Astrocyte (in vitro differentiated cells and primary cell): ENCODE data around the gene TRIO. TPM values are rescaled to one million over a fixed set of nuclear protein-coding genes. Genes with fewer than 3 reads are reported as not detected.

ENCODE experiments used
- DNase-seq: peaks from one replicate; pipeline ENCODE4 v3.0.0-alpha.2; 2010; ENCODE audit warnings: low read depth
- FAIRE-seq: peaks from 2 replicates; lab custom pipeline; 2011; peaks lifted over from hg19 to GRCh38; lab: Jason Lieb, UNC
- H2AFZ ChIP-seq: 2 replicates; pipeline ENCODE4 v1.6.0; 2012; ENCODE audit warnings: low read depth, low read length, inconsistent platforms
- H3K27ac ChIP-seq: 2 replicates; pipeline ENCODE4 v1.5.1; 2011; ENCODE audit warnings: low read depth, low read length, inconsistent platforms
- H3K27me3 ChIP-seq: 2 replicates; pipeline ENCODE4 v1.6.0; 2011; ENCODE audit warnings: low read length, inconsistent platforms; ENCODE audit not compliant: insufficient read depth
- H3K36me3 ChIP-seq: 2 replicates; pipeline ENCODE4 v1.5.1; 2011; ENCODE audit warnings: low read length, inconsistent platforms; ENCODE audit not compliant: insufficient read depth
- H3K4me1 ChIP-seq: 2 replicates; pipeline ENCODE4 v1.5.1; 2011; ENCODE audit warnings: low read length, inconsistent platforms; ENCODE audit not compliant: insufficient read depth
- H3K4me2 ChIP-seq: 2 replicates; pipeline ENCODE4 v1.6.0; 2012; ENCODE audit warnings: low read length, inconsistent platforms
- H3K4me3 ChIP-seq: 2 replicates; pipeline ENCODE4 v1.5.1; 2011; ENCODE audit warnings: low read depth, mild to moderate bottlenecking, low read length, inconsistent platforms; ENCODE audit not compliant: insufficient read depth
- H3K79me2 ChIP-seq: 2 replicates; pipeline ENCODE4 v1.6.0; 2012; ENCODE audit warnings: mild to moderate bottlenecking, low read length, inconsistent platforms; ENCODE audit not compliant: insufficient read depth
- H3K9ac ChIP-seq: 2 replicates; pipeline ENCODE4 v1.6.0; 2012; ENCODE audit warnings: mild to moderate bottlenecking, low read length, inconsistent platforms
- H3K9me3 ChIP-seq: 2 replicates; pipeline ENCODE4 v1.5.1; 2012; ENCODE audit warnings: low read depth, mild to moderate bottlenecking, low read length, inconsistent platforms; ENCODE audit not compliant: insufficient read depth
- H4K20me1 ChIP-seq: 2 replicates; pipeline ENCODE4 v1.6.0; 2012; ENCODE audit warnings: low read length, inconsistent platforms; ENCODE audit not compliant: insufficient read depth
- H3K27ac Mint-ChIP-seq: one replicate; pipeline ENCODE4 v1.8.0; 2021; ENCODE audit warnings: mild to moderate bottlenecking, mixed read lengths; ENCODE audit not compliant: unreplicated experiment
- H3K27me3 Mint-ChIP-seq: one replicate; pipeline ENCODE4 v1.8.0; 2021; ENCODE audit warnings: low read depth, mixed read lengths; ENCODE audit not compliant: unreplicated experiment
- H3K36me3 Mint-ChIP-seq: one replicate; pipeline ENCODE4 v1.8.0; 2021; ENCODE audit warnings: low read depth, mixed read lengths; ENCODE audit not compliant: unreplicated experiment
- H3K4me1 Mint-ChIP-seq: one replicate; pipeline ENCODE4 v1.8.0; 2021; ENCODE audit warnings: low read depth, mixed read lengths; ENCODE audit not compliant: unreplicated experiment
- H3K4me3 Mint-ChIP-seq: one replicate; pipeline ENCODE4 v1.8.0; 2021; ENCODE audit warnings: mild to moderate bottlenecking, moderate library complexity, mixed read lengths; ENCODE audit not compliant: unreplicated experiment
- H3K9me3 Mint-ChIP-seq: one replicate; pipeline ENCODE4 v1.8.0; 2021; ENCODE audit warnings: mild to moderate bottlenecking, mixed read lengths; ENCODE audit not compliant: unreplicated experiment
- EZH2 ChIP-seq: IDR thresholded peaks from 2 replicates; pipeline ENCODE4 v1.6.1; 2012; ENCODE audit warnings: mild to moderate bottlenecking, low read length, inconsistent platforms; ENCODE audit not compliant: insufficient read depth
- total RNA-seq: library from RNA; stranded (reverse); gene quantifications from 2 replicates; pipeline ENCODE4 v1.2.1, GENCODE V29; 2021
- TF ChIP-seq, protein P1 (sequence below): IDR thresholded peaks from 2 replicates; pipeline ENCODE4 v1.5.1; 2011; ENCODE audit warnings: low read depth, mild to moderate bottlenecking, inconsistent platforms, low read length, moderate library complexity; ENCODE audit not compliant: insufficient read depth

The TRIO gene
- total RNA-seq, 1 donor from 2014 or later, result 347 TPM

DNA sequence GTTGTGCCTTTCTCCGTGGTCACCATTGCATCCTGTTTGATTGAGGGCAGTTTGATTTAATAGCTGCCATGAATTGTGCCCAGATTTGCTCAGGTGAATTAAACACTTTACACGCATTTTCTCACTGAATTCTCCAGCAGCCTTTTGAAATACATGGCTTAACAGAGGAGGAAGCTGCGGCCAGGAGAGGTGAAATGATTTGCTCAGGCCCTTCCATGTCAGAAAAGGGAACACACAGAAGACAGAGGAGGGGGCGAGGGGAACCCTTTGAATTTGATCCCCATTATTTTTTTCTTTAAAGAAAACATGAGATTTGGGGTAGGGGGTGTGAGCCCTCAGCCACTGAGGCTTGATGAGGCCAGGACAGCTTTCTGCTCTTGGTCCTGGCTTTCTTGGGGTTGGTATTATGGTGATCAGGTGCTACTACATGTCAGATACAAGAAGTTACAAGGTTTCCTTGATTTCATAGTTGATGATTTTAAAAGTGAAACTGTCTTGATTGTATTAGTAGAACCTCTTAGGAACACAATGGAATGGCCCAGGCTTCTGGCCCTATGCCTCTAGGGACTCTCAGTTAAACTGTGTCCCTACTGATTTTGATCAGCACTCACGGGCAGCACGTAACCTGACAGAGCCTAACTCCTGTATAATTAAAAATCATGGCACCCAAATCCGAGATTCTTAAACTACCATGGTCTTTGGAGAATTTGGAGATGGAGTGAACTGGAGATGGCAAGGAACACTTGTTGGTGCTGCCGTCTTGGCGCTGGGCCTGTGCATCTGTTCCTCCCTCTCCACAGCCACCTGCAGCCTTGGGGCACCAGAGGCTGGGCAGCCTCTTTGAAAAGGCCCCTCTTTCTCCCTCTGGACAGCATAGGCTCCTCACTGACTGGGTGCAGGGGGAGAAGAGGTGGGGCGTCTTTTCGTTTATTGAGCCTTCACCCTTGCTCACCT is 107.9 kb downstream of the TRIO start:
- H3K9me3 Mint-ChIP-seq, result no peaks in the 10 kb centered on the region

DNA sequence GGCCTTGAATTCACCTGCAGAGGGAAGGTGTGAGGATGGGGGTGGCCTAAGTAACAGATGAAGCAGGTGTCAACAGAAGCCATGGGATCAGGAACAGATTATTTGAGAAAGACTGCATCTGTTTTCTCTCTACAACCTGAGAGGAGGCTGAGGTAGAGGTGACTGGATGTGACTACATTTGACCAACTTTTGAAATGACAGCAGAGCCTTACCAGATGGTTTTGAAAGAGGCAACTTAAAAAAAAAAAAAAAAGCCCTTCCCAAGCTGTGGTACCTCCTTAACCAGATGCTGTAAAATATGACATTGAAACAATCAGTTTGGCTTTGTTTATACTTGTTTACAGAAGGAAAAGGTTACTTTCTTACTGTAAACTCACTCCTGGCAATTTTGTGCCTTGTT is 108.6 kb downstream of the TRIO start:
- H3K27ac Mint-ChIP-seq, result peak overlapping the region; percentile 14
- Histone ChIP-seq H3K27ac (no peak overlapping the region), H3K4me1 (peaks cover 33% of the 10 kb centered on the region), H3K9me3 (no peaks in the 10 kb centered on the region), H3K4me2 (no peak overlapping the region), H3K9ac (no peak overlapping the region), H3K79me2 (peaks cover 100% of the 10 kb centered on the region), H3K27me3 (no peaks in the 10 kb centered on the region), H4K20me1 (peaks cover 90% of the 10 kb centered on the region), H3K36me3 (peaks cover 4% of the 10 kb centered on the region), H2AFZ (no peak overlapping the region), H3K4me3 (no peak overlapping the region)
- H3K9me3 Mint-ChIP-seq, result peaks cover 2% of the 10 kb centered on the region
- no peak for FAIRE-seq
- H3K27me3 Mint-ChIP-seq, result no peaks in the 10 kb centered on the region
- H3K4me3 Mint-ChIP-seq, result no peak overlapping the region
- no peak for TF ChIP-seq EZH2
- TF ChIP-seq, protein P1, sequence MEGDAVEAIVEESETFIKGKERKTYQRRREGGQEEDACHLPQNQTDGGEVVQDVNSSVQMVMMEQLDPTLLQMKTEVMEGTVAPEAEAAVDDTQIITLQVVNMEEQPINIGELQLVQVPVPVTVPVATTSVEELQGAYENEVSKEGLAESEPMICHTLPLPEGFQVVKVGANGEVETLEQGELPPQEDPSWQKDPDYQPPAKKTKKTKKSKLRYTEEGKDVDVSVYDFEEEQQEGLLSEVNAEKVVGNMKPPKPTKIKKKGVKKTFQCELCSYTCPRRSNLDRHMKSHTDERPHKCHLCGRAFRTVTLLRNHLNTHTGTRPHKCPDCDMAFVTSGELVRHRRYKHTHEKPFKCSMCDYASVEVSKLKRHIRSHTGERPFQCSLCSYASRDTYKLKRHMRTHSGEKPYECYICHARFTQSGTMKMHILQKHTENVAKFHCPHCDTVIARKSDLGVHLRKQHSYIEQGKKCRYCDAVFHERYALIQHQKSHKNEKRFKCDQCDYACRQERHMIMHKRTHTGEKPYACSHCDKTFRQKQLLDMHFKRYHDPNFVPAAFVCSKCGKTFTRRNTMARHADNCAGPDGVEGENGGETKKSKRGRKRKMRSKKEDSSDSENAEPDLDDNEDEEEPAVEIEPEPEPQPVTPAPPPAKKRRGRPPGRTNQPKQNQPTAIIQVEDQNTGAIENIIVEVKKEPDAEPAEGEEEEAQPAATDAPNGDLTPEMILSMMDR, result no peak
- DNase-seq, result no peak
- peaks cover 16% of the 10 kb centered on the region for H3K36me3 Mint-ChIP-seq
- H3K4me1 Mint-ChIP-seq, result peaks cover 70% of the 10 kb centered on the region

More for the DNA sequence above, 107.9 kb downstream of the TRIO start:
- Histone ChIP-seq H3K79me2 (peaks cover 100% of the 10 kb centered on the region), H3K27me3 (no peaks in the 10 kb centered on the region), H3K4me1 (peaks cover 33% of the 10 kb centered on the region), H3K9ac (peak overlapping the region; percentile 68), H3K4me2 (peak overlapping the region; percentile 56), H3K9me3 (no peaks in the 10 kb centered on the region), H4K20me1 (peaks cover 90% of the 10 kb centered on the region), H3K27ac (peak overlapping the region; percentile 73), H2AFZ (no peak overlapping the region), H3K4me3 (no peak overlapping the region), H3K36me3 (peaks cover 4% of the 10 kb centered on the region)
- Mint-ChIP-seq H3K27me3 (no peaks in the 10 kb centered on the region), H3K4me1 (peaks cover 72% of the 10 kb centered on the region), H3K4me3 (no peak overlapping the region), H3K36me3 (peaks cover 9% of the 10 kb centered on the region), H3K27ac (peak overlapping the region; percentile 73)
- no peak for TF ChIP-seq EZH2
- TF ChIP-seq, protein P1, result no peak
- DNase-seq (no peak), FAIRE-seq (no peak)

DNA sequence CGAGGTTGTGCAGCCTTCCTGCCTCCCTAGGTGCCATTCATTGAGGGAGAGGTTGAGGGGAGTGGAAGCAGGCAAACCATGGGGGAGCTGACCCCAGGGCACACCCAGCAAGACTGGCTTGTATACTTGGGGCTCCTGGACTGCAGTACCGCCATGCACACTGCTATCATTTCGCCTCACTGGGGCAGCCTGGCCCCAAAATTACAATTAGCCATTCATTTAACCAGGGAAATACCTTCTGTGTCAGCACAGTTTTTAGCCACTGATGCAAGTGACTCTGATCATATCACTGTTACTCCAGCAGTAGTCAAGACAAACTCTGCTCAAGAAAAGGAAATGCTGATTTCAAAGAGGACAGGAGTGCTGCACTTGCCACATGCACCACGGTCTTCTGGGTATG is 109.7 kb downstream of the TRIO start:
- Mint-ChIP-seq H3K4me1 (peaks cover 69% of the 10 kb centered on the region), H3K27ac (no peak overlapping the region), H3K27me3 (no peaks in the 10 kb centered on the region), H3K4me3 (no peak overlapping the region), H3K9me3 (peaks cover 4% of the 10 kb centered on the region), H3K36me3 (peaks cover 26% of the 10 kb centered on the region)
- Histone ChIP-seq H2AFZ (no peak overlapping the region), H3K27me3 (no peaks in the 10 kb centered on the region), H3K9ac (no peak overlapping the region), H4K20me1 (peaks cover 93% of the 10 kb centered on the region), H3K9me3 (no peaks in the 10 kb centered on the region), H3K36me3 (peaks cover 4% of the 10 kb centered on the region), H3K79me2 (peaks cover 100% of the 10 kb centered on the region), H3K27ac (no peak overlapping the region), H3K4me3 (no peak overlapping the region), H3K4me1 (peaks cover 37% of the 10 kb centered on the region), H3K4me2 (no peak overlapping the region)
- FAIRE-seq, result no peak
- TF ChIP-seq EZH2, result no peak
- TF ChIP-seq, protein P1, result no peak
- DNase-seq, result no peak
